HepG2 (cell line): ENCODE results near the gene FOXI2.

Experiments used
- AKAP8 ChIP-seq: sonication (generic); formaldehyde crosslinking; IDR thresholded peaks from 2 replicates; pipeline ENCODE4 v1.5.1; 2020; ENCODE audit warnings: mild to moderate bottlenecking, missing genetic modification reagents
- BRF2 ChIP-seq: sonication (generic); formaldehyde crosslinking; IDR thresholded peaks from 2 replicates; pipeline ENCODE4 v1.8.1; 2022; ENCODE audit warnings: mild to moderate bottlenecking, missing genetic modification reagents
- CTCF ChIP-seq: sonication (generic); formaldehyde crosslinking; IDR thresholded peaks from 2 replicates; pipeline ENCODE4 v1.5.0; 2020; ENCODE audit warnings: mild to moderate bottlenecking, missing genetic modification reagents, moderate library complexity
- FOSL1 ChIP-seq: sonication (generic); formaldehyde crosslinking; IDR thresholded peaks from 2 replicates; pipeline ENCODE4 v1.9.0; 2021; ENCODE audit warnings: missing genetic modification reagents, borderline replicate concordance
- MEIS2 ChIP-seq: sonication (generic); formaldehyde crosslinking; IDR thresholded peaks from 2 replicates; pipeline ENCODE4 v1.9.0; 2021; ENCODE audit warnings: mild to moderate bottlenecking, missing genetic modification reagents
- PBX3 ChIP-seq: sonication (generic); formaldehyde crosslinking; IDR thresholded peaks from 2 replicates; pipeline ENCODE4 v1.8.1; 2023; ENCODE audit warnings: missing genetic modification reagents, inconsistent platforms, borderline replicate concordance
- POLR2AphosphoS5 ChIP-seq: IDR thresholded peaks from 2 replicates; pipeline ENCODE4 v1.6.1; 2012; ENCODE audit warnings: low read depth, low read length
- ZNF17 ChIP-seq: sonication (generic); formaldehyde crosslinking; IDR thresholded peaks from 2 replicates; pipeline ENCODE4 v1.5.0; 2020; ENCODE audit warnings: mild to moderate bottlenecking, missing genetic modification reagents
- ZNF547 ChIP-seq: sonication (generic); formaldehyde crosslinking; IDR thresholded peaks from 2 replicates; pipeline ENCODE4 v1.5.1; 2020; ENCODE audit warnings: mild to moderate bottlenecking, missing genetic modification reagents
- ZNF770 ChIP-seq: sonication (generic); formaldehyde crosslinking; IDR thresholded peaks from 2 replicates; pipeline ENCODE4 v1.5.0; 2020; ENCODE audit warnings: mild to moderate bottlenecking, missing genetic modification reagents

GRCh38 chr10:127774766-127775559, 38.0 kb downstream of the FOXI2 start:
- TF ChIP-seq AKAP8 = no peak
- TF ChIP-seq BRF2 (CRISPR knock-in tag) = no peak
- TF ChIP-seq ZNF770 = no peak
- TF ChIP-seq PBX3 (CRISPR knock-in tag) = no peak
- TF ChIP-seq ZNF547 = no peak
- no peak for TF ChIP-seq MEIS2 (CRISPR knock-in tag)
- TF ChIP-seq CTCF (CRISPR knock-in tag) = no peak
- TF ChIP-seq POLR2AphosphoS5 = no peak
- TF ChIP-seq FOSL1 (CRISPR knock-in tag) = no peak
- TF ChIP-seq ZNF17 (CRISPR knock-in tag) = no peak
